ENCODE results near the gene PRCC. TPM values are rescaled to one million over a fixed set of nuclear protein-coding genes. Genes with fewer than 3 reads are reported as not detected.

Gene PRCC
- total and polyA plus RNA-seq, 2 of the 13 experiments (the other 11 are each of a cell fraction or from before 2014, with no cell fraction given), result 24.2 to 40.5 TPM

- TF ChIP-seq FLYWCH1 (CRISPR knock-in tag; IDR thresholded peaks at IDR 0.05), result no peak
- TF ChIP-seq HOXA9 (CRISPR knock-in tag; IDR thresholded peaks at IDR 0.05; ENCODE audit: borderline replicate concordance), result no peak
- no peak for TF ChIP-seq ZNF253 (CRISPR knock-in tag; IDR thresholded peaks at IDR 0.05; ENCODE audit: borderline replicate concordance)
- no peak for TF ChIP-seq UBTF (CRISPR knock-in tag; IDR thresholded peaks at IDR 0.05)
- TF ChIP-seq ZNF709 (CRISPR knock-in tag; IDR thresholded peaks at IDR 0.05), result no peak
- no peak for TF ChIP-seq ZNF770 (CRISPR knock-in tag; IDR thresholded peaks at IDR 0.05)
- TF ChIP-seq ZNF225 (CRISPR knock-in tag; IDR thresholded peaks at IDR 0.05), result no peak
- no peak for TF ChIP-seq SYNCRIP (IDR thresholded peaks at IDR 0.05; ENCODE audit: insufficient read depth, low read depth, low read length)
- no peak for TF ChIP-seq ZMYM2 (CRISPR knock-in tag; IDR thresholded peaks at IDR 0.05)
- TF ChIP-seq AGO2 (optimal IDR thresholded peaks at IDR 0.05; ENCODE audit: low read depth, low read length), result no peak
- TF ChIP-seq ZNF20 (CRISPR knock-in tag; IDR thresholded peaks at IDR 0.05), result no peak
- TF ChIP-seq GTF3A (CRISPR knock-in tag; conservative IDR thresholded peaks at IDR 0.05), result no peak
- TF ChIP-seq ZNF550 (CRISPR knock-in tag; IDR thresholded peaks at IDR 0.05; ENCODE audit: borderline replicate concordance), result no peak
- TF ChIP-seq TCF7L2 (IDR thresholded peaks at IDR 0.05; ENCODE audit: low read depth, low read length), result no peak
- TF ChIP-seq ETV5 (CRISPR knock-in tag; IDR thresholded peaks at IDR 0.05; ENCODE audit: borderline replicate concordance), result peak; percentile 53; the same call in 1 of the 2 replicates
- no peak for TF ChIP-seq ZNF543 (CRISPR knock-in tag; IDR thresholded peaks at IDR 0.05)
- TF ChIP-seq ZBTB20 (CRISPR knock-in tag; IDR thresholded peaks at IDR 0.05; ENCODE audit: borderline replicate concordance, low read depth), result no peak
- TF ChIP-seq ZNF17 (CRISPR knock-in tag; IDR thresholded peaks at IDR 0.05), result no peak
- TF ChIP-seq ELF3 (CRISPR knock-in tag; IDR thresholded peaks at IDR 0.05), result no peak
- no peak for TF ChIP-seq PBX3 (CRISPR knock-in tag; IDR thresholded peaks at IDR 0.05; ENCODE audit: borderline replicate concordance)
- no peak for TF ChIP-seq STAT5B (CRISPR knock-in tag; IDR thresholded peaks at IDR 0.05)
- TF ChIP-seq HNF1B (CRISPR knock-in tag; IDR thresholded peaks at IDR 0.05), result 0 out of 2 replicates have a peak, but pooled peaks have one; percentile 53
- no peak for TF ChIP-seq ZNF274 (CRISPR knock-in tag; IDR thresholded peaks at IDR 0.05)
- no peak for TF ChIP-seq PREB (CRISPR knock-in tag; IDR thresholded peaks at IDR 0.05)
Observed at GRCh38 chr1:156795787-156796186, 28.5 kb downstream of the PRCC start (continued).
